ENCODE data around the gene PLOD3. TPM values are rescaled to one million over a fixed set of nuclear protein-coding genes. Genes with fewer than 3 reads are reported as not detected.

PLOD3 gene
- total and polyA plus RNA-seq, 2 of the 8 experiments (the other 6 are each of a cell fraction or from before 2014, with no cell fraction given): 28.4 to 47.2 TPM

- TF ChIP-seq TAF7 (optimal IDR thresholded peaks at IDR 0.05; ENCODE audit: borderline replicate concordance, low read depth, low read length) (no peak), EGR1 (IDR thresholded peaks at IDR 0.05; ENCODE audit: borderline replicate concordance, low read depth, low read length) (peak; percentile 43; the same call in 1 of the 2 replicates)
Measured at GRCh38 chr7:101232141-101232850, 14.9 kb upstream of the PLOD3 start (continued).
